ENCODE data around the gene SUSD1. TPM values are rescaled to one million over a fixed set of nuclear protein-coding genes. Genes with fewer than 3 reads are reported as not detected.

SUSD1 gene
- total RNA-seq, 1 experiment from 2014 or later = 8.1 TPM

GRCh38 chr9:112170968-112171367 lies 4.1 kb downstream of the SUSD1 start:
- Histone ChIP-seq H2AK5ac (ENCODE audit: insufficient read length, low read length) (no peak overlapping the region), H3K56ac (ENCODE audit: insufficient read length, low read depth, low read length) (no peak overlapping the region), H4K20me1 (ENCODE audit: control insufficient read depth, insufficient read depth, insufficient read length) (no peaks in the 10 kb centered on the region), H3K9me3 (ENCODE audit: control insufficient read depth, low read depth, low read length) (no peaks in the 10 kb centered on the region), H3K27me3 (ENCODE audit: insufficient read depth, low read length) (no peaks in the 10 kb centered on the region; the same call in 1 of the 2 replicates), H3K4me2 (ENCODE audit: insufficient read depth, insufficient read length, low read length) (no peak overlapping the region), H3K79me2 (ENCODE audit: insufficient read depth, low read length) (no peaks in the 10 kb centered on the region), H4K91ac (ENCODE audit: insufficient read length, low read depth, low read length) (no peak overlapping the region), H3K9ac (ENCODE audit: extremely low read depth, insufficient read length, low read length) (no peak overlapping the region), H3K79me1 (ENCODE audit: insufficient read depth, low read depth, low read length, poor library complexity, severe bottlenecking) (no peaks in the 10 kb centered on the region), H3K14ac (ENCODE audit: insufficient read depth, low read length) (no peak overlapping the region), H2BK20ac (ENCODE audit: low read depth, low read length, poor library complexity, severe bottlenecking) (no peak overlapping the region), H2BK12ac (ENCODE audit: insufficient read length, low read depth, low read length) (no peak overlapping the region), H3K23ac (ENCODE audit: insufficient read length, low read depth, low read length) (no peak overlapping the region), H3K27ac (ENCODE audit: insufficient read length, low read depth, low read length) (no peak overlapping the region), H3K4ac (ENCODE audit: low read depth, low read length) (no peak overlapping the region), H2BK15ac (ENCODE audit: low read depth, low read length) (no peak overlapping the region), H2BK120ac (ENCODE audit: low read depth, low read length, poor library complexity, severe bottlenecking) (no peak overlapping the region), H4K5ac (ENCODE audit: insufficient read length, low read depth, low read length) (no peak overlapping the region), H3K18ac (ENCODE audit: insufficient read length, low read depth, low read length) (no peak overlapping the region), H3K23me2 (ENCODE audit: insufficient read length, low read depth, low read length, poor library complexity, severe bottlenecking) (peaks cover 10% of the 10 kb centered on the region), H4K8ac (replicated peaks; ENCODE audit: insufficient read length, low read depth, low read length) (no peak overlapping the region), H3T11ph (ENCODE audit: low read length) (no peak overlapping the region), H2AFZ (ENCODE audit: low read length) (no peak overlapping the region), H3K4me1 (ENCODE audit: insufficient read depth, low read length) (peaks cover 13% of the 10 kb centered on the region; the same call in 1 of the 2 replicates), H2BK5ac (ENCODE audit: insufficient read length, low read length) (no peak overlapping the region)
- WGBS (ENCODE audit: extremely low coverage, insufficient read length, low lambda C conversion rate) = no CpG with 5 or more reads among the region's 5 CpGs
- no peak for TF ChIP-seq CTCF (conservative IDR thresholded peaks at IDR 0.05)
- H3K27me3 Mint-ChIP-seq (ENCODE audit: low read depth) = peaks cover 24% of the 10 kb centered on the region
- H3K36me3 Mint-ChIP-seq (ENCODE audit: insufficient read depth in 1 of 3, low read depth in 3 of 3) = no peaks in the 10 kb centered on the region; a peak in 2 of 7 replicates
- no peak for DNase-seq
- no peaks in the 10 kb centered on the region for H3K9me3 Mint-ChIP-seq
- no peak overlapping the region; a peak in 1 of 7 replicates for H3K27ac Mint-ChIP-seq
- no peak overlapping the region for H3K4me3 Mint-ChIP-seq
- H3K4me1 Mint-ChIP-seq = peaks cover 42 to 46% of the 10 kb centered on the region in 2 experiments
